Stimulated activated naive CD8-positive, alpha-beta T cell treated with anti-CD3 and anti-CD28 coated beads, Interleukin-15, Interleukin-2, amounts not matched to agents 100 ng/mL and 50 ng/mL, for 24 hours (primary cell): ENCODE data around the gene SKAP1.
A peak's percentile ranks its signal among the peaks of the same experiment; 100 is the strongest.
"Not testable (repeated sequence)": the region's sequence is repeated elsewhere in the genome, so short reads cannot be mapped to it uniquely, and the experiment has no call there.

Experiments
- H3K27ac Mint-ChIP-seq: one replicate; pipeline ENCODE4 v1.8.0; 2021; ENCODE audit warnings: mild to moderate bottlenecking, mixed read lengths
- H3K27me3 Mint-ChIP-seq: one replicate; pipeline ENCODE4 v1.8.0; 2021; ENCODE audit warnings: mixed read lengths
- H3K36me3 Mint-ChIP-seq: one replicate; pipeline ENCODE4 v1.8.0; 2021; ENCODE audit warnings: low read depth, mixed read lengths
- H3K4me1 Mint-ChIP-seq: one replicate; pipeline ENCODE4 v1.8.0; 2021; ENCODE audit warnings: low read depth, mixed read lengths
- H3K4me3 Mint-ChIP-seq: one replicate; pipeline ENCODE4 v1.8.0; 2021; ENCODE audit warnings: mild to moderate bottlenecking, mixed read lengths
- H3K9me3 Mint-ChIP-seq: one replicate; pipeline ENCODE4 v1.8.0; 2021; ENCODE audit warnings: mixed read lengths

SKAP1 gene

GRCh38 chr17:48213797-48214196, 216.2 kb downstream of the SKAP1 start:
- peaks cover 8% of the 10 kb centered on the region for H3K36me3 Mint-ChIP-seq
- no peaks in the 10 kb centered on the region for H3K9me3 Mint-ChIP-seq
- no peaks in the 10 kb centered on the region for H3K27me3 Mint-ChIP-seq

GRCh38 chr17:48211787-48212186, 218.2 kb downstream of the SKAP1 start:
- Mint-ChIP-seq H3K36me3 (peaks cover 2% of the 10 kb centered on the region), H3K4me3 (no peak overlapping the region), H3K27ac (no peak overlapping the region), H3K27me3 (no peaks in the 10 kb centered on the region), H3K9me3 (no peaks in the 10 kb centered on the region), H3K4me1 (no peaks in the 10 kb centered on the region)

More at GRCh38 chr17:48213797-48214196, 216.2 kb downstream of the SKAP1 start:
- Mint-ChIP-seq H3K4me1 (no peaks in the 10 kb centered on the region), H3K4me3 (no peak overlapping the region), H3K27ac (no peak overlapping the region)

- no peaks in the 10 kb centered on the region for H3K27me3 Mint-ChIP-seq
- no peak overlapping the region for H3K4me3 Mint-ChIP-seq
- H3K4me1 Mint-ChIP-seq: no peaks in the 10 kb centered on the region
- no peak overlapping the region for H3K27ac Mint-ChIP-seq
- no peaks in the 10 kb centered on the region for H3K9me3 Mint-ChIP-seq
- no peaks in the 10 kb centered on the region for H3K36me3 Mint-ChIP-seq
These were observed 219.0 kb downstream of the SKAP1 start for GRCh38 chr17:48211011-48211410.

- no peak overlapping the region for H3K4me3 Mint-ChIP-seq
- H3K36me3 Mint-ChIP-seq: peaks cover 4% of the 10 kb centered on the region
- no peak overlapping the region for H3K27ac Mint-ChIP-seq
- H3K27me3 Mint-ChIP-seq: no peaks in the 10 kb centered on the region
- H3K9me3 Mint-ChIP-seq: no peaks in the 10 kb centered on the region
- peaks cover 4% of the 10 kb centered on the region for H3K4me1 Mint-ChIP-seq
These were observed 220.0 kb downstream of the SKAP1 start for GRCh38 chr17:48209973-48210372.

GRCh38 chr17:48207776-48208544, 222.1 kb downstream of the SKAP1 start:
- H3K27me3 Mint-ChIP-seq: no peaks in the 10 kb centered on the region
- H3K4me1 Mint-ChIP-seq: peaks cover 4% of the 10 kb centered on the region
- H3K36me3 Mint-ChIP-seq: peaks cover 8% of the 10 kb centered on the region
- no peaks in the 10 kb centered on the region for H3K9me3 Mint-ChIP-seq
- no peak overlapping the region for H3K4me3 Mint-ChIP-seq
- H3K27ac Mint-ChIP-seq: no peak overlapping the region

- not testable (repeated sequence) for H3K4me3 Mint-ChIP-seq, H3K27ac Mint-ChIP-seq, H3K4me1 Mint-ChIP-seq
These were observed 223.0 kb downstream of the SKAP1 start for GRCh38 chr17:48207036-48207435.

GRCh38 chr17:48202959-48203358, 227.1 kb downstream of the SKAP1 start:
- Mint-ChIP-seq H3K36me3 (peaks cover 23% of the 10 kb centered on the region), H3K4me1 (peaks cover 10% of the 10 kb centered on the region), H3K27me3 (no peaks in the 10 kb centered on the region), H3K27ac (no peak overlapping the region), H3K4me3 (no peak overlapping the region), H3K9me3 (no peaks in the 10 kb centered on the region)

More at GRCh38 chr17:48207036-48207435, 223.0 kb downstream of the SKAP1 start:
- not testable (repeated sequence) for H3K27me3 Mint-ChIP-seq, H3K9me3 Mint-ChIP-seq, H3K36me3 Mint-ChIP-seq

GRCh38 chr17:48198950-48199541, 231.0 kb downstream of the SKAP1 start:
- Mint-ChIP-seq H3K4me3 (no peak overlapping the region), H3K27ac (peak overlapping the region; percentile 65), H3K4me1 (peaks cover 26% of the 10 kb centered on the region)

GRCh38 chr17:48195910-48196309, 234.1 kb downstream of the SKAP1 start:
- H3K27ac Mint-ChIP-seq: no peak overlapping the region
- no peaks in the 10 kb centered on the region for H3K9me3 Mint-ChIP-seq
- no peak overlapping the region for H3K4me3 Mint-ChIP-seq
- H3K36me3 Mint-ChIP-seq: peaks cover 42% of the 10 kb centered on the region
- no peaks in the 10 kb centered on the region for H3K27me3 Mint-ChIP-seq
- H3K4me1 Mint-ChIP-seq: peaks cover 39% of the 10 kb centered on the region

More at GRCh38 chr17:48198950-48199541, 231.0 kb downstream of the SKAP1 start:
- H3K9me3 Mint-ChIP-seq: no peaks in the 10 kb centered on the region
- no peaks in the 10 kb centered on the region for H3K27me3 Mint-ChIP-seq
- peaks cover 28% of the 10 kb centered on the region for H3K36me3 Mint-ChIP-seq

GRCh38 chr17:48194097-48194550, 235.9 kb downstream of the SKAP1 start:
- H3K4me1 Mint-ChIP-seq: peaks cover 35% of the 10 kb centered on the region
- H3K27ac Mint-ChIP-seq: no peak overlapping the region
- H3K36me3 Mint-ChIP-seq: peaks cover 37% of the 10 kb centered on the region
- no peak overlapping the region for H3K4me3 Mint-ChIP-seq
- no peaks in the 10 kb centered on the region for H3K27me3 Mint-ChIP-seq
- no peaks in the 10 kb centered on the region for H3K9me3 Mint-ChIP-seq

GRCh38 chr17:48192321-48192731, 237.7 kb downstream of the SKAP1 start:
- no peak overlapping the region for H3K27ac Mint-ChIP-seq
- H3K36me3 Mint-ChIP-seq: peaks cover 33% of the 10 kb centered on the region

GRCh38 chr17:48191362-48191761, 238.7 kb downstream of the SKAP1 start:
- Mint-ChIP-seq H3K9me3 (no peaks in the 10 kb centered on the region), H3K4me1 (peaks cover 33% of the 10 kb centered on the region), H3K27me3 (no peaks in the 10 kb centered on the region), H3K36me3 (peaks cover 41% of the 10 kb centered on the region), H3K27ac (no peak overlapping the region), H3K4me3 (no peak overlapping the region)

More at GRCh38 chr17:48192321-48192731, 237.7 kb downstream of the SKAP1 start:
- Mint-ChIP-seq H3K4me3 (no peak overlapping the region), H3K9me3 (no peaks in the 10 kb centered on the region), H3K27me3 (no peaks in the 10 kb centered on the region), H3K4me1 (peaks cover 33% of the 10 kb centered on the region)

GRCh38 chr17:48190871-48191270, 239.1 kb downstream of the SKAP1 start:
- no peak overlapping the region for H3K4me3 Mint-ChIP-seq
- no peaks in the 10 kb centered on the region for H3K9me3 Mint-ChIP-seq
- H3K27me3 Mint-ChIP-seq: no peaks in the 10 kb centered on the region
- H3K4me1 Mint-ChIP-seq: peaks cover 32% of the 10 kb centered on the region
- no peak overlapping the region for H3K27ac Mint-ChIP-seq
- H3K36me3 Mint-ChIP-seq: peaks cover 44% of the 10 kb centered on the region

- Mint-ChIP-seq H3K27ac (no peak overlapping the region), H3K9me3 (no peaks in the 10 kb centered on the region), H3K4me3 (no peak overlapping the region), H3K36me3 (peaks cover 42% of the 10 kb centered on the region), H3K4me1 (peaks cover 5% of the 10 kb centered on the region), H3K27me3 (no peaks in the 10 kb centered on the region)
These were observed 242.0 kb downstream of the SKAP1 start for GRCh38 chr17:48187872-48188608.

- not testable (repeated sequence) for H3K4me1 Mint-ChIP-seq, H3K4me3 Mint-ChIP-seq, H3K9me3 Mint-ChIP-seq, H3K27me3 Mint-ChIP-seq, H3K27ac Mint-ChIP-seq
- peaks cover 46% of the 10 kb centered on the region for H3K36me3 Mint-ChIP-seq
These were observed 243.7 kb downstream of the SKAP1 start for GRCh38 chr17:48186317-48186716.
